GM19328 (cell line): ENCODE data around the gene CAPN10.

ENCODE experiments used
- ATAC-seq: cut with Tn5 transposase; IDR thresholded peaks from one replicate; pipeline ENCODE4 v1.9.1; 2021; ENCODE audit warnings: mild to moderate bottlenecking, moderate library complexity; ENCODE audit not compliant: unreplicated experiment

CAPN10 gene

DNA sequence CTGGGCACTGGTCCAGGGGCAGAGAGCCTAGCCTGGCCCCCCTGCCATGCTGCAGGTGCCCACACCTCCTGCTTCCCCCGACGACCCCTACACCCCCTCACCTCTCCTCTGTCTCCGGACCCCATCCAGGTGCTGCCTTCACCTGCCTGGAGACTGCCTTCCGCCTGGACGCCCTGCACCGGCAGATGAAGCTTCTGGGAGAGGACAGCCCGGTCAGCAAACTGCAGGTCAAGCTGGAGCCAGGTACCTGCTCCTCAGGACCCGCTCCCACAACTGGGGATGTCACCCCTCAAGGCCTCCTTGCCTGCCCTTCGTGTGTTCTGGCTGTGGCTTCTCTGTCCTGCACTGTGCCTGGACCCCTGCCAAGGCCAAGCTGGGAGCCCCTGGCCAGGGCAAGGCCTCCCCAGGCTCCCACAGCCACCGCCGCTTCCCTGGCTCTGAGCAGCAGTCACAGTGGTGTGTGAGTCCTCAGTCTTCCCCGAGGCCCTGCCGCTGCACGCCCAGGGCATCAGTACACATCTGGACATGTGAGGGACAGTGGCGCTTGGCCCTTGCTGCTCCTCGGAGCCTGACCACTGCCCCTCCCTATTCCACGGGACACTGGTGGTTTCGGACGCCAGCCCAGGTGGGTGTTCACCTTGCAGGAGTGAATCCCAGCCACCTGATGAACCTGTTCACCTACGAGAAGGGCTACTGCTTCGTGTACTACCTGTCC, 12.0 kb upstream of the CAPN10 start:
- ATAC-seq = no peak

DNA sequence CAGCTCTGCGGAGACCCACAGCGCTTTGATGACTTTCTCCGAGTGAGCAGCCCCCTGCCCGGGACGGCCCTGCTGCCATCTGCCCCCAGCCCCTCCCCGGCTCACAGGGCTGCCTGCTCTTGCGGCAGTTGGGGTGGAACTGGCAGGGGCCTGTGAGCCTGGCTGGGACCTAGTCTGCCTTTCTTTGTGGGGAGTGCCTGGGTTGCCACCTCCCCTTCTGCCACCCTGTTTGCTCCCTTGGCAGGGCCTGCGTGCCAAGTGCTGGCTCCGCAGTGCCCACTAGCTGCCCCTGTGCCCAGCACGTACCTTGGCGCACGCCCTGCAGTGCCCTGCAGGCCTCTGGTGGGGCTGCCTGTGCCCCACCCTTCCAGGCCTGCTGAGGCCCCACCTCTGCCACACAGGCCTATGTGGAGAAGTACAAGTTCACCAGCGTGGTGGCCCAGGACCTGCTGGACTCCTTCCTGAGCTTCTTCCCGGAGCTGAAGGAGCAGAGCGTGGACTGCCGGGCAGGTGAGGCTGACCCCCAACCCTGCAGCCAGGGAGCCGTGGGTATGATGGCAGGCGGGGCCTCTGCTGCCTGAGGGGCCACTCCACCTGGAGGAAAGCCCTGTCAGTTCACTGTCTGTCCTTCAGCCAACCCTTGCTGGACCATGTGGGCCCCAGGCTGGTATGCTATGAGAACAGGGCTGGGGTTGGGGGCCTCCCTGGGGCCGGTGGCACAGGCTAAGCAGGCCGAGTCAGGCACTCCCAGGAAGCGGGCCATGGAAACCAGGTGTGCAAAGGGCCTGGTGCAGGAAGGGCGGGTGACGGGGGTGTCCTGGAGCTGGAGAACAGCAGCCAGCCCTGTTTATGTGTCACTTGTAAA, 11.2 kb upstream of the CAPN10 start:
- no peak for ATAC-seq

DNA sequence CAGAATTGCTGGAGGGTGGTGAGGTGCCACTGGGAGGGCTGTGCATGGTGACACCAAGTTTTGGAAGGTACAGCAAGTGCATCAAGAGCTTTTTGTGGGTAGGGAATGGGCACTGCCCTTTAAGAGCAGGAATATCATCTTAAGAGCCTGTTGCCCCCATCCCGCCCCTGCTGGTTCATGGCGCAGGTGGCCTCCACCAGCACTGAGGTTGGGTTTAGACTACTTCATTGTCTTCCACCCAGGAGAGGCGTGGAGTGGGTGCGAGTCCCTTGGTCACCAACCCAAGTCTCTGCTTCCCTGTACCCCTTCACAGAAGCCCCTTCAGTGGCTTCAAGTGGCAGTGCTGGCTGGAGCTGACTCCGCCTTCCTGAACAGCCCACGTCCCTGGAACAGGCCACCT, 10.5 kb upstream of the CAPN10 start:
- ATAC-seq = no peak

- ATAC-seq = no peak
These were observed 9.9 kb upstream of the CAPN10 start for GRCh38 chr2:240576436-240577205.

- no peak for ATAC-seq
These were observed 9.0 kb upstream of the CAPN10 start for GRCh38 chr2:240577281-240578109.

DNA sequence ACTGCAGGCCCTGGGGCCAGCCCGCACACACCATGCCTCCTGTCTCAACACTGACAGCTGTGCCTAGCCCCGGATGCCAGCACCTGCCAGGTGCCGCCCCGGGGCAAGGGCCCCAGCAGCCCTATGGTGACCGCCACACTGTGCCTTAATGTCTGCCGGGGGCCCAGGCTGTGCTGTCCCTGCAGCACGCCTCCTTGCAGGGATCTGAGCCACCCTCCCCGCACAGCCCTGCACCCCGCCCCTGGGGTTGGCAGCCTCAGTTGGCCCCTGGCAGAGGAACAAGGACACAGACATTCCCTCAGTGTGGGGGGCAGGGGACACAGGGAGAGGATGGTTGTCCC, 8.5 kb upstream of the CAPN10 start:
- no peak for ATAC-seq

- ATAC-seq = no peak
These were observed 8.0 kb upstream of the CAPN10 start for GRCh38 chr2:240578488-240578887.

GRCh38 chr2:240579071-240579762, 7.3 kb upstream of the CAPN10 start:
- ATAC-seq = no peak

GRCh38 chr2:240579771-240580614, 6.5 kb upstream of the CAPN10 start:
- no peak for ATAC-seq

DNA sequence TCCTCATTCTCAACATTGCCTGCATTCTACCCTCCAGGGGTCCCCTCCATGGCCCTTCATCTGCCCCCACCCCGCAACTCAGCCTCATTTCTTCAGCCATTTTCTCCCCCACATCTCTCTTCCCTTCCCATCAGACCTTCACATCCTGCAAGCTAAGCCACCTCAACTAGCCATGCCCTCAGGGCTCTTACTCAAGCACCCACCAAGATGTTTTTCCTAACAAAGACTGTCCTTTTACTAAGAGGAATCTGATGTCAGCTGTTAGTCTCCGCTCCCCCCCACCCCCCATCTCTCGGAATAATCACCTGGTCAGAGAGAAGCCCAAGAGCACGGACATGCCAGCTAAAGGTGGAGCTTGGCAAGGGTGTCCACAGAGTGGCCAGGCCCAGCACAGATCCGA, 4.7 kb upstream of the CAPN10 start:
- no peak for ATAC-seq

- no peak for ATAC-seq
These were observed 3.8 kb upstream of the CAPN10 start for GRCh38 chr2:240582781-240583180.

DNA sequence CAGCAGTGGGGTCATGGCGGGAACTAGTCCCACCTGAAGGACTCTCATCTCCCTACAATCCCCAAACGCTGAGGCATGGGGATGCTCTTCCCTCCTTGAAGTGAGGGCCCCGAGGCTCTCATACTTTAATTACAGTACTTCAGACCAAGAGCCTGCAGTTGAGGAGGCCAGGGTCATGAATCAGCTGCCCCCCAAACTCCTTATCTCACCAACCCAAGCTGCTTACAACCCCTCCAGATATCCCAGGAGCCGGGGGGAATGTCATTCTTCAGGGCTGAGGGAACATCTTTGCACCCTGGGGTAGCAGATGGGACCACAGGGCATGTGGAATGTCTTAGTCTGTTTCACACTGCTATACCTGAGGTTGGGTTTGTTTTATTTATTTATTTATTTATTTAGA, 2.8 kb upstream of the CAPN10 start:
- ATAC-seq = no peak

DNA sequence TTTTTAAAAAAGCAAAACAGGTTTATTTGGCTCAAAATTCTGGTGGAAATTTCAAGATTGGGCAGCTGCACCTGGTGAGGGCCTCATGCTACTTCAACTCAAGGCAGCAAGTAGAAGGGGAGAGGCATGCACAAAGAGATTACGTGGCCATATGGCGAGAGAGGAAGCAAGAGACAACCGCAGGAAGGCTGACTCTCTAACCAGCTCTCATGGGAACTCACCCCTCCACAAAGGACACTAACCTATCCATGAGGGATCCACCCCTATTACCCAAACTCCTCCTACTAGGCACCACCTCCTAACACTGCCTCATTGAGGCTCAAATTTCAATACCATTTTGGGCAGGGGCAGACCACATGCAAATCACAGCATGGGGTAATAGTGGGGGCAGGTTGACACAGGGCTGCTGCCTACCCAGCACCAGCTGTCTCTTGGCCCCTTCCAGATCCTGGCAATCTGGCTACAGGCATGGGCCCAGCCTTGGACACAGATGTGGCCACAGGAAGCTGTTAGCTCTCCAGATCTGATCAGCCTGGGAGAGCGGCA, 2.0 kb upstream of the CAPN10 start:
- ATAC-seq = peak; percentile 56

DNA sequence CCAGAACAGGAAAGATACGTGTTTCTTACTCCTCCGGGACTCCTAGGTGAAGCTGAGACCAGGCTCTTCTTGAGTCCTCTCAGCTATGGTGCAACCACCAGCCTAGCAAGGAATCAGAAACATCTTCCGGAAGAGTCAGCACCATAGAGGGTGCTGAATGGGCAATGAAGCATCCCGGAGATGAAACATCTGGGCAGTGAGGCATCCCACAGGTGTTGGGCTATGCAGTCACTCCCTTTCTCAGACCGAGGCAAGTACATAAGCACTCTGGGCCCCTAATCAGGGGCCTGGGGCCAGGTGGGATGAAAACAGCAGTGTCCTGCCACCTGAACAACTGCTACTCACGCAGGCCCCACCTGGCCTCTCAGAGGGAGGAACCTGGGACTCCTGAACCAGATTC, 1.4 kb upstream of the CAPN10 start:
- ATAC-seq = no peak

GRCh38 chr2:240585681-240586197, 795 bp upstream of the CAPN10 start:
- ATAC-seq = no peak

GRCh38 chr2:240586919-240587800, 626 bp downstream of the CAPN10 start:
- no peak for ATAC-seq

- no peak for ATAC-seq
These were observed 1.6 kb downstream of the CAPN10 start for GRCh38 chr2:240588006-240588655.
